GM18526 (cell line): ENCODE measurements around the gene ARHGAP15.

Experiments used
- POLR2A ChIP-seq: IDR thresholded peaks from 3 replicates; pipeline ENCODE4 v1.6.1; 2011; ENCODE audit not compliant: insufficient read length; ENCODE audit errors: extremely low read depth

Gene ARHGAP15

GRCh38 chr2:143779021-143779420 is 649.8 kb downstream of the ARHGAP15 start:
- TF ChIP-seq POLR2A = no peak

GRCh38 chr2:143786026-143786765 is 657.0 kb downstream of the ARHGAP15 start:
- no peak for TF ChIP-seq POLR2A

- no peak for TF ChIP-seq POLR2A
These were observed 658.5 kb downstream of the ARHGAP15 start for GRCh38 chr2:143787674-143788073.

- TF ChIP-seq POLR2A = no peak
These were observed 663.4 kb downstream of the ARHGAP15 start for GRCh38 chr2:143792602-143793001.

GRCh38 chr2:143793381-143793780 is 664.2 kb downstream of the ARHGAP15 start:
- TF ChIP-seq POLR2A = no peak

- no peak for TF ChIP-seq POLR2A
These were observed 666.8 kb downstream of the ARHGAP15 start for GRCh38 chr2:143796051-143796450.

- TF ChIP-seq POLR2A = no peak
These were observed 672.3 kb downstream of the ARHGAP15 start for GRCh38 chr2:143801561-143801960.

GRCh38 chr2:143802242-143802641 is 673.0 kb downstream of the ARHGAP15 start:
- no peak for TF ChIP-seq POLR2A

- TF ChIP-seq POLR2A = no peak
These were observed 673.8 kb downstream of the ARHGAP15 start for GRCh38 chr2:143802871-143803650.

- TF ChIP-seq POLR2A = no peak
These were observed 674.7 kb downstream of the ARHGAP15 start for GRCh38 chr2:143803936-143804335.

GRCh38 chr2:143805666-143806065 is 676.4 kb downstream of the ARHGAP15 start:
- TF ChIP-seq POLR2A = no peak

- TF ChIP-seq POLR2A = no peak
These were observed 678.0 kb downstream of the ARHGAP15 start for GRCh38 chr2:143807192-143807591.

- no peak for TF ChIP-seq POLR2A
These were observed 678.5 kb downstream of the ARHGAP15 start for GRCh38 chr2:143807671-143808070.

GRCh38 chr2:143808166-143808565 is 678.9 kb downstream of the ARHGAP15 start:
- TF ChIP-seq POLR2A = no peak

- TF ChIP-seq POLR2A = no peak
These were observed 685.9 kb downstream of the ARHGAP15 start for GRCh38 chr2:143815082-143815481.

GRCh38 chr2:143816916-143817315 is 687.7 kb downstream of the ARHGAP15 start:
- TF ChIP-seq POLR2A = no peak
